Right lung (tissue), 5 donors: ENCODE data around the gene ARMCX2. TPM values are rescaled to one million over a fixed set of nuclear protein-coding genes. Genes with fewer than 3 reads are reported as not detected.

Experiments
- polyA plus RNA-seq, 5 donors: library from polyadenylated mRNA; unstranded; fragments of 120-200 nt; gene quantifications; one replicate each; pipeline versions ENCODE4 v1.2.1 to v1.2.3, GENCODE V29; 2013; ENCODE audit warnings: inconsistent platforms in 1 of 5, low replicate concordance in 1 of 5; ENCODE audit not compliant: insufficient read length in 5 of 5, insufficient read depth in 1 of 5

ARMCX2 gene
- polyA plus RNA-seq, 5 donors, result 96.4 to 109 (median 109) TPM

Other genes with a start within 250 kb of the ARMCX2 start
- gene ARMCX4, start 174.4 kb downstream of the ARMCX2 start, polyA plus RNA-seq, result 10 to 100 TPM; 24.6 to 34.8 (median 29.8) TPM
- gene ARMCX1, start 109.3 kb downstream of the ARMCX2 start, polyA plus RNA-seq, result 10 to 100 TPM; 54.1 to 68.0 (median 55.1) TPM
- gene ARMCX6, start 41.9 kb downstream of the ARMCX2 start, polyA plus RNA-seq, result 100 to 1,000 TPM in 4 of 5 donors, 10 to 100 TPM in 1; 86.4 to 120 (median 102) TPM
- 100 to 1,000 TPM in 4 of 5 donors, 10 to 100 TPM in 1; 94.8 to 115 (median 113) TPM for gene ARMCX3, start 36.7 kb downstream of the ARMCX2 start, polyA plus RNA-seq